Measurements from ENCODE around the gene SLC46A2.

- TF ChIP-seq CTCF (IDR thresholded peaks at IDR 0.05): no peak
- no peak for TF ChIP-seq EP300 (IDR thresholded peaks at IDR 0.05)
Observed at GRCh38 chr9:112854657-112855056, 36.0 kb downstream of the SLC46A2 start.
